IMR-90 (cell line): ENCODE results near the gene MYL4.

Experiments
- CTCF ChIP-seq: conservative IDR thresholded peaks from 2 replicates; pipeline ENCODE4 v1.5.1; 2012; ENCODE audit warnings: mild to moderate bottlenecking, low read depth, low read length, improper control_type of control experiment
- MXI1 ChIP-seq: IDR thresholded peaks from 2 replicates; pipeline ENCODE4 v1.6.1; 2012; ENCODE audit warnings: low read depth, mild to moderate bottlenecking, low read length, moderate library complexity, borderline replicate concordance
- POLR2A ChIP-seq: IDR thresholded peaks from 2 replicates; pipeline ENCODE4 v1.6.1; 2012; ENCODE audit warnings: mild to moderate bottlenecking, low read depth, low read length
- RCOR1 ChIP-seq: IDR thresholded peaks from 2 replicates; pipeline ENCODE4 v1.6.1; 2012; ENCODE audit warnings: mild to moderate bottlenecking, low read length, improper control_type of control experiment; ENCODE audit not compliant: insufficient replicate concordance

GRCh38 chr17:47265983-47266541 is 56.9 kb downstream of the MYL4 start:
- TF ChIP-seq CTCF, result no peak
- no peak for TF ChIP-seq RCOR1
- TF ChIP-seq MXI1, result no peak
- TF ChIP-seq POLR2A, result no peak
